Astrocyte (in vitro differentiated cells and primary cell): ENCODE data around the gene ATP5PO.

ENCODE experiments used
- EZH2 ChIP-seq: IDR thresholded peaks from 2 replicates; pipeline ENCODE4 v1.6.1; 2012; ENCODE audit warnings: mild to moderate bottlenecking, low read length, inconsistent platforms; ENCODE audit not compliant: insufficient read depth
- TF ChIP-seq, protein P1 (sequence below): IDR thresholded peaks from 2 replicates; pipeline ENCODE4 v1.5.1; 2011; ENCODE audit warnings: low read depth, mild to moderate bottlenecking, inconsistent platforms, low read length, moderate library complexity; ENCODE audit not compliant: insufficient read depth

GRCh38 chr21:33951276-33952178, 35.9 kb upstream of the ATP5PO start:
- no peak for TF ChIP-seq EZH2
- TF ChIP-seq, protein P1, sequence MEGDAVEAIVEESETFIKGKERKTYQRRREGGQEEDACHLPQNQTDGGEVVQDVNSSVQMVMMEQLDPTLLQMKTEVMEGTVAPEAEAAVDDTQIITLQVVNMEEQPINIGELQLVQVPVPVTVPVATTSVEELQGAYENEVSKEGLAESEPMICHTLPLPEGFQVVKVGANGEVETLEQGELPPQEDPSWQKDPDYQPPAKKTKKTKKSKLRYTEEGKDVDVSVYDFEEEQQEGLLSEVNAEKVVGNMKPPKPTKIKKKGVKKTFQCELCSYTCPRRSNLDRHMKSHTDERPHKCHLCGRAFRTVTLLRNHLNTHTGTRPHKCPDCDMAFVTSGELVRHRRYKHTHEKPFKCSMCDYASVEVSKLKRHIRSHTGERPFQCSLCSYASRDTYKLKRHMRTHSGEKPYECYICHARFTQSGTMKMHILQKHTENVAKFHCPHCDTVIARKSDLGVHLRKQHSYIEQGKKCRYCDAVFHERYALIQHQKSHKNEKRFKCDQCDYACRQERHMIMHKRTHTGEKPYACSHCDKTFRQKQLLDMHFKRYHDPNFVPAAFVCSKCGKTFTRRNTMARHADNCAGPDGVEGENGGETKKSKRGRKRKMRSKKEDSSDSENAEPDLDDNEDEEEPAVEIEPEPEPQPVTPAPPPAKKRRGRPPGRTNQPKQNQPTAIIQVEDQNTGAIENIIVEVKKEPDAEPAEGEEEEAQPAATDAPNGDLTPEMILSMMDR, result no peak
